HG03575 (cell line): ENCODE data around the gene ZBED4.

ENCODE experiments used
- ATAC-seq: cut with Tn5 transposase; IDR thresholded peaks from one replicate; pipeline ENCODE4 v1.9.1; 2021; ENCODE audit not compliant: unreplicated experiment, insufficient number of reproducible peaks, low FRiP score; ENCODE audit errors: extremely low read depth

ZBED4 gene

GRCh38 chr22:49825436-49825835, 28.2 kb upstream of the ZBED4 start:
- no peak for ATAC-seq

GRCh38 chr22:49825944-49826602, 27.6 kb upstream of the ZBED4 start:
- no peak for ATAC-seq

- ATAC-seq = no peak
Measured at GRCh38 chr22:49826603-49827270, 26.9 kb upstream of the ZBED4 start.

GRCh38 chr22:49827271-49827852, 26.3 kb upstream of the ZBED4 start:
- ATAC-seq = no peak

- no peak for ATAC-seq
Measured at GRCh38 chr22:49827853-49828598, 25.6 kb upstream of the ZBED4 start, which contains the start of gene BRD1. BRD1 (minus strand) TSS chr22:49827873; CDS start chr22:49824317, 3,556 bp downstream.

- no peak for ATAC-seq
Measured at GRCh38 chr22:49828599-49828965, 25.1 kb upstream of the ZBED4 start.

GRCh38 chr22:49829044-49829853, 24.4 kb upstream of the ZBED4 start:
- ATAC-seq = no peak

- ATAC-seq = no peak
Measured at GRCh38 chr22:49833340-49834007, 20.2 kb upstream of the ZBED4 start.

- ATAC-seq = no peak
Measured at GRCh38 chr22:49838771-49839717, 14.6 kb upstream of the ZBED4 start.

GRCh38 chr22:49845241-49845640, 8.4 kb upstream of the ZBED4 start:
- no peak for ATAC-seq

GRCh38 chr22:49845666-49846459, 7.8 kb upstream of the ZBED4 start:
- no peak for ATAC-seq

GRCh38 chr22:49847751-49848689, 5.6 kb upstream of the ZBED4 start:
- ATAC-seq = no peak

GRCh38 chr22:49848690-49849160, 4.9 kb upstream of the ZBED4 start:
- ATAC-seq = no peak

GRCh38 chr22:49849161-49850020, 4.3 kb upstream of the ZBED4 start:
- no peak for ATAC-seq
